Endothelial cell of umbilical vein (primary cell): Measurements from ENCODE around the gene CFAP46.

Experiments used
- CTCF ChIP-seq, 2 donors: IDR thresholded peaks; 1 replicate in 1 of 2; 2 replicates in 1 of 2; pipeline ENCODE4 v1.5.1; 2011; ENCODE audit warnings: low read length in 2 of 2, mild to moderate bottlenecking in 2 of 2, moderate library complexity in 2 of 2, control low read depth in 1 of 2, inconsistent platforms in 1 of 2, low read depth in 1 of 2; ENCODE audit not compliant: insufficient read depth in 1 of 2; ENCODE audit errors: extremely low read depth in 1 of 2
- EZH2 ChIP-seq: IDR thresholded peaks from 2 replicates; pipeline ENCODE4 v1.6.1; 2012; ENCODE audit warnings: borderline replicate concordance, low read depth, mild to moderate bottlenecking, moderate library complexity, low read length, inconsistent platforms; ENCODE audit not compliant: severe bottlenecking
- FOS ChIP-seq: IDR thresholded peaks from 2 replicates; pipeline ENCODE4 v1.6.1; 2011; ENCODE audit warnings: mild to moderate bottlenecking, low read length, moderate library complexity, borderline replicate concordance; ENCODE audit not compliant: insufficient read depth
- JUN ChIP-seq: IDR thresholded peaks from 2 replicates; pipeline ENCODE4 v1.6.1; 2011; ENCODE audit warnings: borderline replicate concordance, low read depth; ENCODE audit not compliant: insufficient read length, insufficient read depth
- MAX ChIP-seq: IDR thresholded peaks from 2 replicates; pipeline ENCODE4 v1.6.1; 2011; ENCODE audit not compliant: insufficient read depth, insufficient read length
- POLR2A ChIP-seq: IDR thresholded peaks from 2 replicates; pipeline ENCODE4 v1.6.1; 2012; ENCODE audit warnings: low read depth, mild to moderate bottlenecking, control low read depth, low read length
- POLR2AphosphoS5 ChIP-seq: IDR thresholded peaks from 2 replicates; pipeline ENCODE4 v1.6.1; 2012; ENCODE audit warnings: low read depth, mild to moderate bottlenecking, control low read depth, low read length, moderate library complexity; ENCODE audit not compliant: insufficient read depth

GRCh38 chr10:132925071-132925561 is 17.3 kb downstream of the CFAP46 start:
- no peak for TF ChIP-seq CTCF (IDR thresholded peaks at IDR 0.05; ENCODE audit: extremely low read depth in 1 of 2, insufficient read depth in 1 of 2, low read depth in 1 of 2, low read length in 2 of 2)
- no peak for TF ChIP-seq POLR2AphosphoS5
- TF ChIP-seq EZH2 = no peak
- TF ChIP-seq POLR2A = no peak
- no peak for TF ChIP-seq FOS
- TF ChIP-seq MAX = no peak
- TF ChIP-seq JUN = no peak
